Ishikawa (cell line): ENCODE measurements around the gene SPOP.

Source experiments
- EP300 ChIP-seq: IDR thresholded peaks from 2 replicates; pipeline ENCODE4 v1.6.1; 2012; ENCODE audit warnings: borderline replicate concordance
- TAF1 ChIP-seq: IDR thresholded peaks from 2 replicates; pipeline ENCODE4 v1.6.1; 2012; ENCODE audit warnings: low read depth, mild to moderate bottlenecking
- TCF12 ChIP-seq: IDR thresholded peaks from 2 replicates; pipeline ENCODE4 v1.6.1; 2012; ENCODE audit warnings: low read depth
- YY1 ChIP-seq: IDR thresholded peaks from 2 replicates; pipeline ENCODE4 v1.6.1; 2012; ENCODE audit warnings: low read depth

DNA sequence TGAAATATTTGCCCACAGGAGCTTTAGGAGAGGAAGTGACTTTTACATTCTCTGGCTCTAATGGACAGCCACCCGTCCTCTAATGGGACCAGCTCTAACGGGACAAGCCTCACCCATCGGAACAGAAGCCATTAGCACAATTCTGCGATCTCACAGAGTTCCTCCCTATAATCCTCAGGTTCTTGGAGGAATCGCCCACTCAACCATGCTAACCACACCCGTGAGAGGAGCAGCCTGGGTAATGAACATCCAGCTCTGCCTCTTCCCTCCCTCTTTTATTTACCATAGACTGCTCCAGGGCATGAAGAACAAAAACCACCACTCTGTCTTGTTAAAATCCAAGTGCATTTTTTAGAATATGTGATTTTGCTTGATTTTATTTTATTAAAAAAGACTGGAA, 23.1 kb upstream of the SPOP start:
- no peak for TF ChIP-seq TCF12
- no peak for TF ChIP-seq EP300
- no peak for TF ChIP-seq TAF1
- TF ChIP-seq YY1: no peak
